Stimulated activated CD8-positive, alpha-beta memory T cell treated with anti-CD3 and anti-CD28 coated beads, Interleukin-4, amount 100 ng/mL, for 4 hours (primary cell): ENCODE results near the gene ICE2.

Experiments
- DNase-seq, 2 donors: peaks; one replicate each; pipeline ENCODE4 v3.0.0-alpha.2; 2020; ENCODE audit warnings: low read depth in 2 of 2, low spot score in 1 of 2

Gene ICE2

GRCh38 chr15:60494108-60494507, 15.2 kb upstream of the ICE2 start:
- DNase-seq: no peak

- no peak for DNase-seq
Measured at GRCh38 chr15:60493166-60493565, 14.2 kb upstream of the ICE2 start.

- no peak for DNase-seq
Measured at GRCh38 chr15:60486742-60487141, 7.8 kb upstream of the ICE2 start.

- DNase-seq: no peak
Measured at GRCh38 chr15:60485365-60486055, 6.6 kb upstream of the ICE2 start.

- no peak for DNase-seq
Measured at GRCh38 chr15:60483042-60483441, 4.1 kb upstream of the ICE2 start.

GRCh38 chr15:60480888-60481287, 1.9 kb upstream of the ICE2 start:
- DNase-seq: no peak

GRCh38 chr15:60480149-60480548, 1.2 kb upstream of the ICE2 start:
- no peak for DNase-seq

GRCh38 chr15:60479361-60480110, 594 bp upstream of the ICE2 start:
- no peak for DNase-seq

GRCh38 chr15:60477916-60478565, 901 bp downstream of the ICE2 start:
- no peak for DNase-seq

- no peak for DNase-seq
Measured at GRCh38 chr15:60477164-60477563, 1.8 kb downstream of the ICE2 start.

GRCh38 chr15:60476713-60477112, 2.2 kb downstream of the ICE2 start:
- no peak for DNase-seq

- DNase-seq: no peak
Measured at GRCh38 chr15:60473135-60473534, 5.8 kb downstream of the ICE2 start.

GRCh38 chr15:60471314-60471713, 7.6 kb downstream of the ICE2 start:
- no peak for DNase-seq

- no peak for DNase-seq
Measured at GRCh38 chr15:60469893-60470641, 8.9 kb downstream of the ICE2 start.

- no peak for DNase-seq
Measured at GRCh38 chr15:60464836-60465630, 13.9 kb downstream of the ICE2 start.

- DNase-seq: no peak
Measured at GRCh38 chr15:60462027-60462426, 16.9 kb downstream of the ICE2 start.

GRCh38 chr15:60460931-60461330, 18.0 kb downstream of the ICE2 start:
- no peak for DNase-seq

- DNase-seq: no peak
Measured at GRCh38 chr15:60458721-60459120, 20.2 kb downstream of the ICE2 start.

GRCh38 chr15:60457985-60458384, 21.0 kb downstream of the ICE2 start:
- DNase-seq: no peak

GRCh38 chr15:60454824-60455223, 24.1 kb downstream of the ICE2 start:
- no peak for DNase-seq
